HG02759 (cell line): ENCODE data around the gene ACTR8.
A peak's percentile ranks its signal among the peaks of the same experiment; 100 is the strongest.

ENCODE experiments used
- ATAC-seq: cut with Tn5 transposase; IDR thresholded peaks from one replicate; pipeline ENCODE4 v1.9.1; 2021; ENCODE audit warnings: mild to moderate bottlenecking, moderate library complexity; ENCODE audit not compliant: unreplicated experiment

The ACTR8 gene

DNA sequence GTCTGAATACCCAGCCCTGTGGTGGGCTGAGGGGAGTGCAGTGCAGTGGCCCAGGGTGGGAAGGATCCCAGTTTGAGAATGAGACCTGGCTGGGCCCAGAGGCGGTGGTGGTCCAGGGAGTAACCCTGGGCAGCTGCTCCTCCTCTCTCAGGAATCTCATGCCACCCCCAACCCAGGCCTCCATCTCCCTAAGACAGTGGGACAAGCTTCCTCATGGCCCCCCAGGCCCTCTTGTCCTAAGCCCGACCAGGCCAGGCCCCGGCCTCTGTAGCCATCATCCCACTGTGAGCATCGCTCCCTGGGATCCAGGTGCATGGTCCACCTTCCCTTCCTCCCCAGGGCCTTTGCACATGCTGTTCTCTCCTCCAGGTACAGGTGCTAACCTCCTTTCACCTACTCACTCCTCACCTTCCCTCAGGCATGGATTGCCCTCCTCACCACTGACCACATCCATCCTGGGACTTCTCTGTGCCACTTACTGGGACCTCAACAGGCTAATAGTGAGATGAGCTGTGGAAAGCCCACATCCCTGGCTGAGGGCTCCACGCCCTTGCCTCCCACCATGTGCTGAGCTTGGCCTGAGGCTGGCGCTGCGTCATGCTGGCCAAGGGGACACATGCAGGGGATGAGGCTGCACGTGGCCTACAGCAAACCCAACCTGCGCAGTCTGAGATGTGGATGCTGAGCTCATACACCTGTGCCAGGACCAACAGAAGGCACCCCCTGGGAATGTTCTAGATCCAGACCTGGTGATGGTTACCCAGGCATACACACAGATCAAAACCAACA lies 45.7 kb downstream of the ACTR8 start:
- no peak for ATAC-seq

DNA sequence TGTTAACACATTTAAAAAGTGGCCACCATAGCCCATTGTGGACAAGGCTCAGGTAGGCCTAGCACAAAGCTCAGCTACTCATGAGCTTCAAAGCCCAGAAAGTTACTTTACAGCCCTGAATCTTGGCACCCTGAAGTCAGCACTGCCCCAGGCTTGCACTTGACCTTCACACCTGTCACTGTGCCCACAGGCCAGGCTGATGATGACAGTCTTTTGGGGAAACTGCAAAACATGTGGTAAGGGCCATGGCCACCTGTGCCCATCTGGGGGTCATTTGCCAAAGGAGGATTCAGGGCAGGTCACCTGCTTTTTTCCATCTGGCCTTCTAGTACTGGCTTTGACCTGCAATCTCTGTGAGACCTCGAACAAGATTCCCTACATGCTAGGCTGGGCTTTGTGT lies 46.7 kb downstream of the ACTR8 start:
- no peak for ATAC-seq

DNA sequence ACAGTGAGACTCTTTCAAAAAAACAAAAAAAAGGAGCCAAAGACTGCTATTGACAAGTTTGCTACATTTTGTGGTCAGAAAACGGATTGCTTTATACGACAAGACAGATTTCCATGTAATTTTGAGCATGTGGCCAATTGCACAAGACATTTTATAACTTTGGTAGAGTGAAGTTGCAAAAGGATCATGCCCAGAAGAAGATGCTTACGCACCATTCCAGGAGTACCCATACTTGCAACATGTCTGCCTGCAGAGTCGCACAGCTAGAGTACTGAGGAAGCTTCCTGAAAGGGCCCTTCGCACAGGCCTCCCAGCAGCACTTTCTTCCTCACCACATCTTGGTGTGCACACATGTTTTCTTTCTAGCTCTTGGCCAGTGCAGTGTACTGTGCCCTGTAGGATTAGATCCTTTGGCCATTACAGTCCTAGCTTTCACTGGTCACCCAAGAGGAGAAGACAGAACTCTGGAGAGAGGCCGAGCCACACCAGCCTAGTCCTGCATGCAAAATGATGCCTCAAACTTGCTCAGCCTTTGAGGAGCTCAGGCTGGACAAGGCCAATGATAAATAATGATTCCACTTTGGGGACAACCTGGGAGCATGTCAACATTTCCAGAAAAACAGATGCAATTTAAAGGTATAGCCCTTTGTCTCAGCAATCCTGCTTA lies 47.4 kb downstream of the ACTR8 start:
- ATAC-seq: no peak

DNA sequence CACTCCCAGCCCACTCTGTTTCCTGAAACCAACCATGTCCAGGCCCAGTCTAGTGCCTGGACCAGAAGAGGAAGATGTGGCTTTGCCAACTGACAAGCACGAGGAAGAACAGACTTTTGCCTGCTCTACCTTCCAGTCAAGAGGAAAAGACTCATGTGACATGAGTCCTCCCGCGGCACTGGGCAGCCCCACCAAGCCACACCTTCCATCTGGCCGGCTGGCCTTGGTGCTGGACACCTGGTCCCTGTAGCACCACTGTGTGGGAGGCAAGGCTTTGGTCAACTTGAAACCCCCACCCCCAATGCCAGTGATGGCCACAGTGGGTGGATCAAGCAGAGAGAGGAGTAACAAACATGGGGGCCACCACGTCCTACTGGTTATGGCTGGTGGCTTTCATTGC lies 48.3 kb downstream of the ACTR8 start:
- ATAC-seq: no peak

DNA sequence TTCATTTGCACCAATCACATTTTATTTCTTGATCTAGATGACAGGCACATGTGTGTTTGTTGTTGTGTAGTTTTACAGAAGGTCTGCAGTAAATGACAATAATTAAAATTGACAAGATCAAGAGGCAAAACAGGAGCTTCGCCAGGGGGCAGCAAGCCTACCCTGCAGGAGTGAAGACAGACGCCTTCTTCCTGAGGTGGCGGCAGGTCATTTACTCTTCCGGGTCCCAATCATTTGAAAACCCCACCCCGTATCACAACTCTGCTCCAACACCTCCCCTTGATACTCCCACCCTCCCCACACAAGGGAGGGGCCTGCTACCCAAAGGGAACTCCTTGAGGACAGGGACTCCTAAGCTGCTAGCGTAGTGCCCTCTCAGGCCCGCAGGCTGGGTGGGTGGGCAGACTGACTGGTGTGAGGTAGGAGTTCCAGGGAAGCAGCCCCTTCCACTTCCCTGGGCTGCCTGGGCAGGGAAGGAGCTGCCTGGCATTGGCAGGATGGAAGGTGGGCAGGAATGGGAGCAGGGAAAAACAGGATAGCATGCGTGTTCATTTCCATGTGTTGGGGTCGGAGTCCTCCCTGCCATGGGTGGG lies 48.8 kb downstream of the ACTR8 start:
- no peak for ATAC-seq

DNA sequence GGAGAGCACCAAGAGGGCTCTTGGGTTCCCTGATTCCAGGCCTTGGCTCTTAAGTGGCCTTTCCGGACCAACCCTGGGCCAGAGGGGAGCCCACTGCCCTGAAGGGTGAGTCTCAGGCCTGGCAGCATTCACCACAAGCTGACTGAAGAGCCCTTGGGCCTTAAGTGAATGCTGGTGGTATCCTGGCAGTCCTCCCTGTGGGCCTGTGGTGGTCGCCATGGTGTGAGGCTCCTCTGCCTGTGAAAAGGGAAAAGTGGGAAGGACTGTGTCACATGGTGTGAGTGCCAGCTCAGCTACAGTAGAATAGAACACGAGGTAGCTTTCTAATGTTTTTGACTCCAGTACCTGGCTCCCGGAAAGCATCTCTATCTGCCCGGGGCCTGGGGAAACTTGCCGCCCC lies 51.0 kb downstream of the ACTR8 start:
- no peak for ATAC-seq

DNA sequence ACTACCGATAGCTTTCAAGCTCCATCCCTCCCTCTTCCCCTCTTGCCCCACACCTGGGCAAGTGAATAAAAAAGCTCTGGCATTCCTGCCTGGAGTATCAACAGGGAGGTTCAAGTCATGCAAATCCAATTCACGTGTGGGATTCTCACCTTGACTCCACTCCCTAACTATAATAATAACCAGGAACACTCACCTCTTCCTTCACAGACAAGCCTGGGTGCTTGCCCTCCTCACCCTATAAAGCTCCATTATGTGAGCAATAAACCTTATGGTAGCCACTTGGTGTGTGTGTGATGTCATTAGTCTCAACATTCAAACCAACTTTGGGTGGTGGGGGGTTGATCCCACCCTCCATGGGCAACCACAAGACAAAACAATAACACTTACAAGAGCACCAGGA lies 52.3 kb downstream of the ACTR8 start:
- ATAC-seq: no peak

DNA sequence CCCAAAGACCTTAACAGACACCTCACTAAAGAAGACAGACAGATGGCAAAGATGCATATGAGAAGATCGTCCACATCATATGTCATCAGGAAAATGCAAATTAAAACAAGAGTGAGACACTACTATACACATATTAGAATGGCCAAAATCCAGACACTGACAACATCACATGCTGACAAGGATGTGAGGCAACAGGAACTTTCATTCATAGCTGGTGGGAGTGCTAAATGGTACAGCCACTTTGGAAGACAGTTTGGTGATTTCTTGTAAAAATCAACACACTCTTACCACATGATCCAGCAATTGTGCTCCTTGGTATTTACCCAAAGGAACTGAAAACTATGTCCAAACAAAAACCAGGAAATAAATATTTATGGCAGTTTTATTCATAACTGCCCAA lies 53.4 kb downstream of the ACTR8 start:
- ATAC-seq: no peak

DNA sequence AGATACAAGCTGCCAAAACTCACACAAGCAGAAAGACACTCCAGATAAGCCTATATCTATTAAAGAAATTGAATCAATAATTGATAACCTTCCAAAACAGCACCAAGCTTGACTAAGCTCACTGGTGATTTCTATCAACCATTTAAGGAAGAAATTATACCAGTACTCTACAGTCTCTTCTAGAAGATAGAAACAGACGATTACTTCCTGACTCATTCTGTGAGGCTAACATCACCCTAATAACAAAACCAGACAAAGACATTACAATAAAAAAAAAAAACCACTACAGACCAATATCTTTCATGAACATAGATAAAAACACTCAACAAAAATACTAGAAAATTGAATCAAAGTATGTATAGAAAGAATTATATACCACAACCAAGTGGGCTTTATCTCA lies 55.9 kb downstream of the ACTR8 start:
- no peak for ATAC-seq

DNA sequence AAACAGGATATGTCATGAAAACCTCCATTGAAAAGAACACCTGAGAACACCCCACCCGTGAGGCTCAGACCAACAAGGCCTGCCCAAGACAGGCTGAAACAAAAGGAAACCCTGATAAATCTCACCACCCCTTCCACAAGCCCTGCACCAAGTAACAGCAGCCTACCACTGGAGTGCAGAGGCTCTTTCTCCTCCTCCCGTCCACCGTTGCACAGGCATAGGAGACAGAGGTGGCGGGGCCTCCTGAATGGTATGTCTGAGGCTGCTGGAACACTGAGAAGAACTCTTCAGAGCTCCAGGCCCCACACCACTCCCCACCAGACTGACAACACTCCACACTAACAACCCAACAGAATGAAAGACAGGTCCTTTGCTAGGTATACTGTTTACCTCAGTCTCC lies 57.2 kb downstream of the ACTR8 start:
- ATAC-seq: no peak

DNA sequence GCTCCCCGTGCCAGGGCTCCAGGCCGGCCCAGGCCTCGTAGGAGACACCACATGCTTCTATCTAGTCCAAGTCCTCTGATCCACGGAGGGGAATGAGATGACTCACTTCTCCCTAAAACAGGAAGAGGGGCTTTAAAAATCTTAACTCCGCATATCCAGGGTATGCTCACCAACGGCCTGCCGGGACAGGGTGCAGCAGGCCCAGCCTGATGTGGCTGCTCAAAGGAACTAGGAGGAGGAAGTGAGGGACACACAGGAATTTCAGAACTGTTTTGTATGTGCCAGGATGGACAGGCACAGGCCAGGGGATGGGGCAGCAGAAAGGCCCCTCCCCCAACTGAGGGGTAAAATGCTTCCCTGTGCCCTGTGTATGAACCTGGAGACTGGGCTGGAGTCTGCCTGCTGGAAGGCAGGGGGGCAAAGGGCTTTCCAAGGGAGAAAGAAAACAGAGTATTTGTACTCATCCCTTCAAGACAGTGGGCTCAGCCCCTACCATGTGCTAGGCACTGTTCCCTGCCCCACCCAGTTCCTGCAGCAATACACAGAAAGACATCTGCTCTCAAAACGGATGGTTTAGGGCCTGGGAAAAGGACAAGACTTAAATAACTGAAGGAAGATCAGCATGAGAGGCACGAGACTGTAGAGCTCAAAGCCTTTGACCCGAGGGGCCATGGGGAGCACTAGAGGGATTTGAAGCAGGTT lies 57.8 kb downstream of the ACTR8 start:
- no peak for ATAC-seq

DNA sequence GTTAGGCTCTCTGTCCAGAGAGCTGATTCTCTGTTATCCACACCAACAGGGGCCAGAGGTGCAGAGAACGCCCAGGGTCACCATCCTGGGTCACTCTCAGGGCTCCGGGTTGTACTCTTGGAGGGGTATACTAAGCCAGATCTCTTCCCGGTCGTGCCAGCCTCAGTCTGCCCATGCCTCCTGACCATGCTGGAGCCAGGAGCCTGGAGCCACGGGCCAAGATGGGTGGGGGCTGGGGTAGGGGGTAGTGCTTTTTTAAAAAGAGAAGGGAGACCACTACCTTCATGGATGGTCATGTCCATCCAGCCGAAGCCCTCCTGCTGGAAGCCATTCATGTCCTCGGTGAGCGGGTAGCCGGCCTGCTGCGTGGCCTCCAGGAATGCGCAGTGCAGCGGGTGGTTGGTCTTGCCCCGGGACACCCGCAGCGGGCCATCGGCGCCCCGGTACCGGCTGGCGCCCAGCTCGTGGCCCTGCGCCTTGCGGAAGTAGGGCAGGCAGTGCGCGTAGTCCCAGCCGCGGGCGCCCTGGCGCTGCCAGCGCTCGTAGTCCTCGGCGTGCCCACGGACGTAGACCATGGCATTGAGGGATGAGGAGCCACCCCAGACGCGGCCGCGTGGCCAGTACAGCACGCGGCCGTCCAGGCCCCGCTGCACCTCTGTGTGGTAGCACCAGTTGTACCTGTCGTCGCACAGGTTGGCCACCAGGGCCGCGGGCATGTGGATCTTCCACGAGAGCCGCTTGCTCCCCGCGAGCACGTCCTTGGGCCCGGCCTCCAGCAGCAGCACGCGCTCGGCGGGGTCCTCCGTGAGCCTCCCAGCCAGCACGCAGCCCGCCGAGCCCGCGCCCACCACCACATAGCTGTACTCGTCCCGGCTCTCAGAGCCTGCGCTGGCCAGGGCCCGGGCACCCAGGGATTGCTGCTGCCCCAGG lies 58.7 kb downstream of the ACTR8 start:
- ATAC-seq: no peak

DNA sequence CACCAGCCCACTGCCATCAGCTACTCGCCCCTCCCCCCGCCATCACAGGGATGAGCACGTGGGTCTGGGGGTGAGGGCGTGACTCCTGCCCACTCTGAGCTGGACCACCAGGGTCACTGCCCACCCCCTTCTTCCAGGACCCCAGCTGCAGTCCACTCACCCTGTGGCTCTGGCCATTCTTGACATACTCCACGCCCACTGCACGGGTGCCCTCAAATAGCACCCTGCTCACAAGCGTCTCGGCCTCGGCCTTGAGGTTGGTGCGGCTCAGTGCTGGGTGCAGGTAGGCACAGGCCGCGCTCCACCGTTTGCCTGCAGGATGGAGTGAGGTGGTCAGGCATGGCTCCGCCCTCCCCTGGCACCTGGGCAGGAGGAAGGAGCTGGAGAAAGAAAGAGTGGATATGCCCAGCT lies 59.6 kb downstream of the ACTR8 start:
- no peak for ATAC-seq

DNA sequence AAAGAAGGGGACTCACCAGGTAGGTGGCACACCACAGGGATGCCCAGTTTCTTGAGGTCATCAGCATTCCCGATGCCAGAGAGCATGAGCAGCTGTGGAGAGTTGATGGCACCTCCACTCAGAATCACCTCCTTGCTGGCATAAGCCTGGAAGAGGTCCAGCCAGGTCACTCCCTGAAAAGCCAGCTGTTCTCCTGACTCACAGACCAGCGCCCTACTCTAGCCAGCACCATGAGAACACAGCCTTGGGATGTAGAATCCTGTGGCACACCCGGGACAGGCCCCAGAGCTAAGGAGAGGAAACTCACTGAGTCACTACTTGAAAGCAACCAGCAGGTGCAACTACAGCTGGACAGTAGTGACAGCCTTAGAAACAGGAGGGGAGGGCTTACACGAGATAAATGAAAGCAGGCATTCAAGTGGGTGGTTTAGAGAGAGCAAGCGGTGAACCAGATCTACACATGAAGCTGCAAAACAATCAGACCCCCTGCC lies 60.3 kb downstream of the ACTR8 start:
- peak; percentile 71 for ATAC-seq

DNA sequence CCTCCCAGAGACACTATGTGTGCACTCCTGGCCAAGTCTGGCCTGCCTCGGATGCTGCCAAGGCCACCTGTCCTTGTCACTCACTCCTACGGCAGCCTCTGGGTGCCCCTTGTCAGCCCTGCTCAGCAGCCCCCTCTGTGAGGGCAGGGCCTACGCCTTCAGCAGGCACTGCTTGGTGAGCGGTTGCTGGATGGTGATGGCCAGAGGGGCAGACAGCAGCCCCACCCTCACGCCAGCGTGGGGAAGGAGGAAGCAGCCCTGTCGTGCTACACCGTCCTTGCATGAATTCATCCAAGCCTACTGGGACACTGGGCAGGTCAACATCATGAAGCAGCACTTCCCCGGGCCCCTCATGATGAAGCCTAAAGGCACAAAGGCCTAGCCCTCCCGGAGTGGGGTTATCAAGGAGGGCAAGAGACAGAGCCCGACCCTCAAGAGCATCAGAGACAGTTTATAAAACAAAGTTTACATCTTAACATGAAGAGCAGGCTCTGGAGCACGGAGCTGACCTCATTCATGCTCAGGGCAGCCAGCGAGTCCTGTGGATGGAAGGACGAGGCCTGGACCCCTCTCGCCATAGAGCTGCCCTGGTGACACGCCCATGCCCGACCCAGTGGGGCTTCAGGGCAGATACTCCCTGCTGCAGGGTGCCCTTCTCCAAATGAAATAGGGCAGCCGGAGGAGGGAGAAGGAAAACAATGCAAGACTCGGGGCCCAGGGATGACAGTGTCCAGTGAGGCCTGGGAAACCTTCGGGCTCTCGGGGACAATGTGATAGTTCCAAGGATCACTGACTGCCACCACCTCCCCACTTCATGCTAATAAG lies 61.0 kb downstream of the ACTR8 start:
- ATAC-seq: no peak

DNA sequence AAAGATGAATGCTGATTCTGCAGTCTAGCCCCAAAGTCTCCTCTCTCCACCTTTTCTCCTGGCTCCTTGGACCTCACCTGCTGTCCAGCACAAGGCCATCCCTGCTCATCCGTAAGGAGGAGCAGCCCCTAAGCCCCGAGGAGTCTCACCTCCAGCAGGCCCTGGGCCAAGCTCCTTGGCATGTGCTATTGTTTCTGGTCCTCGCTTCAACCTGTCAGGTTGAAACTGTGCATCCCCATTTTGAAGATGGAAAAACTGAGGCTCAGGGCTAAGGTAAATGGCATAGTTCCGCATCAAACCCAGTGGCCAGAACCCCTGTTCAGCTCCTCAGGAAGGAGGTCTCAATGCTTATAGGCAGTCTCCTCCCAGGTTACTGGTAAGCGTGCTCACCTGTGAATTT lies 61.9 kb downstream of the ACTR8 start:
- no peak for ATAC-seq

DNA sequence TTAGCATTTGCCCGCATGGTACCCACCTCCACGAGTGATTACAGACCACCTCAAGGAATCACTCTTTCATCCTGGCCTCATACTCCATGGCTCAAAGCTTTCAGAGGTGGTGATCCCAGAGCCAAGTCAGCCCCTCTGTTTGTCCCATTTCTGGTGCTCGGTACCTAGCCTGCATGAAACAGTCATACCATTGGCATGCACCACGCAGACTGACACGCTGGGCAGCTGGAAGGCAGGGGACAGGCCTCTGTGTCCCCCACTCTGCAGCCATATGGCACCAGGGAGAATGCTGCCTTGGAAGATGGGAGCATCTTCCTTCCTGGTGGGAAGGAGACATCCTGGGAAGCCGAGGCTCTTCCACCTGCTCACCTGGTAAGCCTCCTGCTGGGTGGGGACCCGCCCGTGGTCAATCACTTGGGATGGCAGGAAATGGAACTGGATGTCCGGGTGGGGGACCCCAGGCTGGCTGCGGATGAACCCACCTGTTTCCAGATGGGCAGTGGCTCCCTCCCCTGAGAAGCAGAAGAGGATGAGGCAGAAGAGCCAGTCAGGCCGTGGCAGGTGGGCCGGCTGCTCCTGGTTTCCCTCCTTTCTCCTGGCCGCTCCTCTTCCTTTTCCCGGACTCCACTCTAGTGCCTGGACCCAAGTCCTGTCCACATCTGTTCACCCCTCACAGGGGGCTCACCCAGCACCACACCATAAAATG lies 62.6 kb downstream of the ACTR8 start:
- no peak for ATAC-seq

DNA sequence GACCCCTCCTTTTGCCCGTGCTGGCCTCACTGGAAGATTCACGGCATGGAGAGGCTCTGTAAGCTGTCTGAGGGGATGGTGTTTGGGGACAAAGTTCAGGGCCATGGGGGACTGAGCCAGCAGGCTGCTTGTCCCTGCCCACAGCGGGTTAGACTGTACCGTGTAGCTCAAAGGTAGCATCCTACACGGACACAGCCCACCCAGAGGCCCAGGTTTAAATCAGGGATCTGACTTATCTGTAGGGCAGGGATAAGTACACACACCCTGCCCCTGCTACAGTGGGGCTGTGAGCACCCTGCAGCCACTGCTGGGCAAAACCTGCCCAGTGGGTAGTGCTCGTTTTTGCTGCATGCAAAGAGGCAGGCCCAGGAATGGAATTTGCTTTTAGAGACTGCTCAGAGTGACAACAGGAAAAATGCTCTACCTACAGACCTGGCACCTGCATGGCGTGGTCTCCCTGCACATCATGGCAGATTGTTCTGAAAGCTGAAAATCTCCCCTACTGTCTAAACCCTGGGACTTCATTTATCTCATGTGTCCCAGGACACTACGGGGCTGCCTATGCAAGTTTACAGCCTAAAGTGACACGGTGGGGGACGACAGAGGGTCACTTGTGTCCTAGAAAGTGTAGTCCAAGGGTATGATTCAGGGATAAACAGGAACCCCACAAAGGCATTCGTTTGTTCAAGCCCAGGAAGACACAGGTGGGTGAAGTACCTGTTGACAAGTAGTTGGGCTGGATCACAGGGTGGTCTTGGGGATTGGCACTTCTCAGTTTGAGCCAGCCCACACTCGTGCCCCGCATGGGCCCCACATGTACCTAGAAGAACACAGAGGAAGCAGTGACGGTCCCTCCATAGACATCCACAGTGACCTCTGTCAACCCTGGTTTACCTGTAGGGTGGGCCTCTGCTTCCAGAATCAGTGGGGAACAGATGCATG lies 63.5 kb downstream of the ACTR8 start:
- ATAC-seq: no peak
